Parathyroid adenoma (tissue), 2 donors: Measurements from ENCODE around the gene MMS19.

Experiments used
- H2AFZ ChIP-seq: fragments of 300-600 bp; sonication (generic); one replicate; pipeline ENCODE4 v1.7.0; 2017; ENCODE audit warnings: antibody characterized with exemption, mild to moderate bottlenecking
- H3K27ac ChIP-seq: fragments of 300-600 bp; sonication (generic); one replicate; pipeline ENCODE4 v1.7.0; 2017
- H3K27me3 ChIP-seq: fragments of 300-600 bp; sonication (generic); one replicate; pipeline ENCODE4 v1.7.0; 2017; ENCODE audit warnings: low read length; ENCODE audit not compliant: control insufficient read depth, insufficient read depth
- H3K36me3 ChIP-seq: fragments of 300-600 bp; sonication (generic); one replicate; pipeline ENCODE4 v1.7.0; 2017; ENCODE audit warnings: low read length; ENCODE audit not compliant: control insufficient read depth, insufficient read depth
- H3K4me1 ChIP-seq: fragments of 300-600 bp; sonication (generic); one replicate; pipeline ENCODE4 v1.7.0; 2017; ENCODE audit warnings: control low read depth
- H3K4me2 ChIP-seq: fragments of 300-600 bp; sonication (generic); one replicate; pipeline ENCODE4 v1.7.0; 2017; ENCODE audit warnings: low read length
- H3K4me3 ChIP-seq: fragments of 300-600 bp; sonication (generic); one replicate; pipeline ENCODE4 v1.7.0; 2017; ENCODE audit warnings: low read depth, low read length
- H3K79me2 ChIP-seq: fragments of 300-600 bp; sonication (generic); one replicate; pipeline ENCODE4 v1.7.0; 2017; ENCODE audit warnings: control low read depth
- H3K9ac ChIP-seq: fragments of 300-600 bp; sonication (generic); one replicate; pipeline ENCODE4 v1.7.0; 2017; ENCODE audit warnings: mild to moderate bottlenecking
- H3K9me3 ChIP-seq: fragments of 300-600 bp; sonication (generic); one replicate; pipeline ENCODE4 v1.7.0; 2017; ENCODE audit warnings: low read length; ENCODE audit not compliant: control insufficient read depth
- CTCF ChIP-seq: fragments of 300-600 bp; sonication (generic); IDR thresholded peaks from one replicate; pipeline ENCODE4 v1.7.0; 2017; ENCODE audit warnings: antibody characterized with exemption, mild to moderate bottlenecking
- donor health status: primary hyperparathyroidism.

Gene MMS19

GRCh38 chr10:97510686-97511085 is 12.5 kb upstream of the MMS19 start:
- Histone ChIP-seq H3K9ac (no peak overlapping the region), H3K4me3 (no peak overlapping the region), H3K9me3 (no peaks in the 10 kb centered on the region), H3K27me3 (no peaks in the 10 kb centered on the region), H3K4me1 (no peaks in the 10 kb centered on the region), H3K27ac (no peak overlapping the region), H2AFZ (no peak overlapping the region), H3K36me3 (no peaks in the 10 kb centered on the region), H3K79me2 (peaks cover 16% of the 10 kb centered on the region), H3K4me2 (no peak overlapping the region)
- no peak for TF ChIP-seq CTCF

- no peak overlapping the region for H3K4me2 ChIP-seq
- no peak overlapping the region for H2AFZ ChIP-seq
- no peak for TF ChIP-seq CTCF
- H3K79me2 ChIP-seq = peaks cover 18% of the 10 kb centered on the region
- H3K9me3 ChIP-seq = no peaks in the 10 kb centered on the region
- no peak overlapping the region for H3K9ac ChIP-seq
- no peaks in the 10 kb centered on the region for H3K4me1 ChIP-seq
- no peaks in the 10 kb centered on the region for H3K27me3 ChIP-seq
- H3K36me3 ChIP-seq = no peaks in the 10 kb centered on the region
- H3K27ac ChIP-seq = no peak overlapping the region
- H3K4me3 ChIP-seq = no peak overlapping the region
Measured at GRCh38 chr10:97509120-97509680, 11.0 kb upstream of the MMS19 start.

GRCh38 chr10:97508342-97508741 is 10.1 kb upstream of the MMS19 start:
- H3K4me2 ChIP-seq = no peak overlapping the region
- H3K36me3 ChIP-seq = no peaks in the 10 kb centered on the region
- TF ChIP-seq CTCF = no peak
- no peak overlapping the region for H3K9ac ChIP-seq
- H2AFZ ChIP-seq = no peak overlapping the region
- no peak overlapping the region for H3K4me3 ChIP-seq
- no peak overlapping the region for H3K27ac ChIP-seq
- H3K27me3 ChIP-seq = no peaks in the 10 kb centered on the region
- no peaks in the 10 kb centered on the region for H3K9me3 ChIP-seq
- H3K4me1 ChIP-seq = no peaks in the 10 kb centered on the region
- H3K79me2 ChIP-seq = peaks cover 20% of the 10 kb centered on the region

GRCh38 chr10:97506199-97506991 is 8.2 kb upstream of the MMS19 start:
- no peak overlapping the region for H3K9ac ChIP-seq
- no peak overlapping the region for H3K27ac ChIP-seq
- TF ChIP-seq CTCF = no peak
- peaks cover 19% of the 10 kb centered on the region for H3K79me2 ChIP-seq
- no peak overlapping the region for H3K4me2 ChIP-seq
- H3K4me1 ChIP-seq = no peaks in the 10 kb centered on the region
- no peak overlapping the region for H3K4me3 ChIP-seq
- H3K36me3 ChIP-seq = no peaks in the 10 kb centered on the region
- H2AFZ ChIP-seq = no peak overlapping the region
- H3K9me3 ChIP-seq = no peaks in the 10 kb centered on the region
- no peaks in the 10 kb centered on the region for H3K27me3 ChIP-seq

- no peak overlapping the region for H3K9ac ChIP-seq
- no peaks in the 10 kb centered on the region for H3K9me3 ChIP-seq
- H3K4me1 ChIP-seq = no peaks in the 10 kb centered on the region
- H3K27ac ChIP-seq = no peak overlapping the region
- no peak overlapping the region for H3K4me3 ChIP-seq
- H3K4me2 ChIP-seq = no peak overlapping the region
- no peaks in the 10 kb centered on the region for H3K27me3 ChIP-seq
- no peak overlapping the region for H2AFZ ChIP-seq
- TF ChIP-seq CTCF = no peak
- H3K36me3 ChIP-seq = no peaks in the 10 kb centered on the region
- peaks cover 19% of the 10 kb centered on the region for H3K79me2 ChIP-seq
Measured at GRCh38 chr10:97505152-97505551, 6.9 kb upstream of the MMS19 start.
